Heart right ventricle (tissue), 16 donors: ENCODE measurements around the gene EVC2. TPM values are rescaled to one million over a fixed set of nuclear protein-coding genes. Genes with fewer than 3 reads are reported as not detected.

Source experiments
- ATAC-seq, 8 donors: fragments of 200-7000 bp; cut with Tn5 transposase; one replicate each; pipeline ENCODE4 v1.9.1; 2020; ENCODE audit warnings: mild to moderate bottlenecking in 8 of 8, moderate library complexity in 8 of 8, moderate number of reproducible peaks in 1 of 8
- DNase-seq, 2 donors: peaks; one replicate each; pipeline ENCODE4 v3.0.0-alpha.2; 2020
- H3K27ac ChIP-seq, 10 donors: fragments of 200-600 bp; sonication (generic) in 2 of 10; one replicate each; pipeline versions ENCODE4 v1.5.0 to v1.8.0; 2020 to 2022; ENCODE audit warnings: mild to moderate bottlenecking in 3 of 10
- H3K27me3 ChIP-seq, 7 donors: fragments of 200-600 bp; one replicate each; pipeline ENCODE4 v1.8.0; 2021 to 2022; ENCODE audit warnings: mild to moderate bottlenecking in 2 of 7
- H3K36me3 ChIP-seq, 9 donors: fragments of 200-600 bp; sonication (generic) in 1 of 9; one replicate each; pipeline versions ENCODE4 v1.5.0 to v1.8.0; 2020 to 2022; ENCODE audit warnings: mild to moderate bottlenecking in 2 of 9
- H3K4me1 ChIP-seq, 9 donors: fragments of 200-600 bp; sonication (generic) in 1 of 9; one replicate each; pipeline versions ENCODE4 v1.5.0 to v1.8.0; 2020 to 2022; ENCODE audit warnings: mild to moderate bottlenecking in 4 of 9
- H3K4me3 ChIP-seq, 10 donors: fragments of 200-600 bp; sonication (generic) in 2 of 10; one replicate each; pipeline versions ENCODE4 v1.5.0 to v1.8.0; 2020 to 2022; ENCODE audit warnings: mild to moderate bottlenecking in 7 of 10, moderate library complexity in 2 of 10
- H3K9me3 ChIP-seq, 11 donors: fragments of 200-600 bp in 10 of 11; sonication (generic) in 2 of 11; one replicate each; pipeline versions ENCODE4 v1.5.0 to v1.8.0; 2013 to 2022; ENCODE audit warnings: mild to moderate bottlenecking in 2 of 11, control low read depth in 1 of 11, moderate library complexity in 1 of 11
- CTCF ChIP-seq, 9 donors: fragments of 200-600 bp; sonication (generic) in 2 of 9; IDR thresholded peaks; one replicate each; pipeline versions ENCODE4 v1.5.0 to v1.8.0; 2021 to 2022; ENCODE audit warnings: antibody characterized with exemption in 9 of 9, mild to moderate bottlenecking in 5 of 9, moderate library complexity in 1 of 9
- WGBS, 2 donors: extraction: QIAGEN DNeasy Blood & Tissue Kit; methylation state at CpG; one replicate each; pipeline ENCODE4 v1.1.7; 2013; ENCODE audit warnings: inconsistent platforms in 1 of 2; 5-methylcytosine and 5-hydroxymethylcytosine counted together
- intact Hi-C, 10 donors: fragments of 100-400 bp; cut with DNase I; formaldehyde crosslinking; loops; one replicate each; pipeline versions ENCODE4 v1.11.1 to v1.14.2; 2022
- polyA plus RNA-seq, 2 donors: library from polyadenylated mRNA; stranded (reverse); fragments of 200-250 nt; gene quantifications; one replicate each; pipeline ENCODE4 v1.2.3, GENCODE V29; 2013
- total RNA-seq, 10 donors: library from RNA; stranded (reverse); fragmentation: NEBNext Ultra II Directional in 3 of 10; extraction: Animal tissue kit (Norgen Biotek cat#: 25700) in 3 of 10; gene quantifications; one replicate each; pipeline versions ENCODE4 v1.2.1 to v1.2.4, GENCODE V29; 2021 to 2023
- donor health status: Arrhythmogenic right ventricular cardiomyopathy.
- donor health status: ischemic (EF 13 %, LVEDD 7.1; RV severe dilation, severe dysfunction).
- donor health status: healthy with polysubstance abuse.
- donor health status: DM: no; HTN: yes; CAD: no.
- donor health status: DM: no; HTN: no; CAD: no.
- donor health status: ischemic (EF 25% LVEDD 6.9; RV normal size, moderate dysfunction).
- donor health status: ischemic (EF 25% LVEDD 5.7; RV mildly dilated, moderate dysfunction).
- donor health status: healthy.
- donor health status: DM: yes; HTN: yes; CAD: no.
- donor health status: Ischemic cardiomyopathy.
- donor health status: ischemic (EF 35%, LVEDD 5.7; RV mildly dilated, moderate dysfunction).
- donor health status: nonischemic (EF 11% LVEDD 7.7; RV severe dilation, severe dysfunction).
- donor health status: DM: yes; HTN: yes; CAD: no.
- donor health status: PGD.
- donor health status: ischemic (EF 29% LVEDD 5.4; RV normal size, mild dysfunction).
- donor health status: nonischemic (EF 23%, LVEDD 6.1; RV moderate dilation, normal function).

The EVC2 gene
- total and polyA plus RNA-seq, 12 donors, result 0.47 to 1.5 (median 0.91) TPM

- DNase-seq, result no peak
- H3K4me3 ChIP-seq, result no peak overlapping the region
- H3K4me1 ChIP-seq, result peaks cover 0 to 10% (median 5%) of the 10 kb centered on the region in 9 donors
- peaks cover 0 to 39% (median 0%) of the 10 kb centered on the region in 9 donors for H3K36me3 ChIP-seq
- no peaks in the 10 kb centered on the region for H3K27me3 ChIP-seq
- intact Hi-C loops, result no loop called here
- no peak overlapping the region for H3K27ac ChIP-seq
- ATAC-seq, result no peak
- H3K9me3 ChIP-seq, result peaks cover 0 to 2% (median 0%) of the 10 kb centered on the region in 11 donors
- 96 to 100% methylated on average over 2 of the region's 2 CpGs for WGBS, 2 donors
- no peak for TF ChIP-seq CTCF (IDR thresholded peaks at IDR 0.05)
These were observed 34.0 kb upstream of the EVC2 start for GRCh38 chr4:5742388-5742787.

- peaks cover 0 to 6% (median 0%) of the 10 kb centered on the region in 11 donors for H3K9me3 ChIP-seq
- H3K4me3 ChIP-seq, result no peak overlapping the region
- ATAC-seq (no peak), DNase-seq (no peak)
- no peaks in the 10 kb centered on the region for H3K4me1 ChIP-seq
- intact Hi-C loops, result no loop called here
- peaks cover 0 to 42% (median 0%) of the 10 kb centered on the region in 9 donors for H3K36me3 ChIP-seq
- no peak overlapping the region for H3K27ac ChIP-seq
- 98% methylated on average over 2 of the region's 2 CpGs for WGBS, 2 donors
- no peaks in the 10 kb centered on the region for H3K27me3 ChIP-seq
- no peak for TF ChIP-seq CTCF (IDR thresholded peaks at IDR 0.05)
These were observed 29.7 kb upstream of the EVC2 start for GRCh38 chr4:5738061-5738460.

- H3K27ac ChIP-seq, result no peak overlapping the region
- no peak overlapping the region for H3K4me3 ChIP-seq
These were observed 27.1 kb upstream of the EVC2 start for GRCh38 chr4:5735463-5735862.

GRCh38 chr4:5734853-5735252, 26.5 kb upstream of the EVC2 start:
- DNase-seq (peak in 1 of 2 donors; percentile 48), ATAC-seq (peak in 6 of 8 donors; percentile 39 to 86 (median 54))
- peaks cover 0 to 6% (median 0%) of the 10 kb centered on the region in 11 donors for H3K9me3 ChIP-seq
- intact Hi-C loops, result no loop called here
- H3K4me1 ChIP-seq, result no peaks in the 10 kb centered on the region
- no peak overlapping the region for H3K27ac ChIP-seq
- no peak for TF ChIP-seq CTCF (IDR thresholded peaks at IDR 0.05)
- no peaks in the 10 kb centered on the region for H3K27me3 ChIP-seq
- no peak overlapping the region for H3K4me3 ChIP-seq
- peaks cover 0 to 50% (median 7%) of the 10 kb centered on the region in 9 donors for H3K36me3 ChIP-seq
- WGBS, 2 donors, result 71 to 81% methylated on average over 5 of the region's 5 CpGs

More at GRCh38 chr4:5735463-5735862, 27.1 kb upstream of the EVC2 start:
- intact Hi-C loops, result no loop called here
- no peak for DNase-seq
- Histone ChIP-seq H3K27me3 (no peaks in the 10 kb centered on the region), H3K9me3 (peaks cover 0 to 6% (median 0%) of the 10 kb centered on the region in 11 donors), H3K4me1 (no peaks in the 10 kb centered on the region), H3K36me3 (peaks cover 0 to 44% (median 7%) of the 10 kb centered on the region in 9 donors)
- 88% methylated on average over 3 of the region's 3 CpGs for WGBS, 2 donors
- ATAC-seq, result no peak
- TF ChIP-seq CTCF (IDR thresholded peaks at IDR 0.05), result no peak
